ENCODE data around the gene VSIG8.

DNA sequence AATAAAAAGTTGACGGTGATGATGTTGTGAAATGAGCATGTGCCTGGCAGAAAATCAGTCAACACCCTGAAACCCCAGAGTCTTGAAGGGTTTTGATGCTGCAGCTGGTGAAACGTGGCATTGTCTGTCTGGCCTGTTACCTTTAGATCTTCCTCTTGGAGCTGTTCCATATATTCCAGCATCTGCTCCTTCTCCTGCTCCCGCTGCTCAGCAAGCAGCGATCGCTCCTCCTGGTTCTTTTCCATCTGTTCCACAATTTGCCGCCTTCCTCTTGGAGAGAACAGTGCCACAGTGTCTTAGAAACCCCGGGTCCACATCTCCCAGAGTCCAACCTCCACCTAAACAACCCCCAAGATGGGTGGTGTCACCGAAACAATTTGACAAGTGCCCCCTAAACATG, 21.8 kb upstream of the VSIG8 start:
- TF ChIP-seq POLR2A (IDR thresholded peaks at IDR 0.05; ENCODE audit: borderline replicate concordance, extremely low read depth, insufficient read depth, insufficient read length) (no peak), EZH2 (IDR thresholded peaks at IDR 0.05) (no peak), ZFX (IDR thresholded peaks at IDR 0.05) (no peak)
